GM13977 (cell line): ENCODE results near the gene GLB1L2.

Experiments
- DNase-seq: peaks from one replicate; pipeline ENCODE4 v3.0.0; 2012; ENCODE audit warnings: low spot score
- in situ Hi-C: fragments of 300-500 bp; cut with MboI; formaldehyde crosslinking; loops from one replicate; pipeline ENCODE4 v1.12.0; 2022; ENCODE audit warnings: low sequenced_read_pairs, low pct_unique_long_range_greater_than_20kb, mixed read lengths, inconsistent platforms; ENCODE audit not compliant: unreplicated experiment
- TF ChIP-seq, protein P1 (sequence below): IDR thresholded peaks from 2 replicates; pipeline ENCODE4 v1.5.1; 2012; ENCODE audit warnings: mild to moderate bottlenecking, control low read depth; ENCODE audit not compliant: insufficient read depth; ENCODE audit errors: extremely low read depth, missing control alignments

Gene GLB1L2

DNA sequence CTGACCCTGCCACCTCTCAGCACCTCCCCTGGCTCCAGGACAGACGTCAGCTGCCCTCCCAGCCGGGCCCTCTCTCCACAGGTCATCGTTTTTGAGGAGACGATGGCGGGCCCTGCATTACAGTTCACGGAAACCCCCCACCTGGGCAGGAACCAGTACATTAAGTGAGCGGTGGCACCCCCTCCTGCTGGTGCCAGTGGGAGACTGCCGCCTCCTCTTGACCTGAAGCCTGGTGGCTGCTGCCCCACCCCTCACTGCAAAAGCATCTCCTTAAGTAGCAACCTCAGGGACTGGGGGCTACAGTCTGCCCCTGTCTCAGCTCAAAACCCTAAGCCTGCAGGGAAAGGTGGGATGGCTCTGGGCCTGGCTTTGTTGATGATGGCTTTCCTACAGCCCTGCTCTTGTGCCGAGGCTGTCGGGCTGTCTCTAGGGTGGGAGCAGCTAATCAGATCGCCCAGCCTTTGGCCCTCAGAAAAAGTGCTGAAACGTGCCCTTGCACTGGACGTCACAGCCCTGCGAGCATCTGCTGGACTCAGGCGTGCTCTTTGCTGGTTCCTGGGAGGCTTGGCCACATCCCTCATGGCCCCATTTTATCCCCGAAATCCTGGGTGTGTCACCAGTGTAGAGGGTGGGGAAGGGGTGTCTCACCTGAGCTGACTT is 43.2 kb downstream of the GLB1L2 start:
- TF ChIP-seq, protein P1, sequence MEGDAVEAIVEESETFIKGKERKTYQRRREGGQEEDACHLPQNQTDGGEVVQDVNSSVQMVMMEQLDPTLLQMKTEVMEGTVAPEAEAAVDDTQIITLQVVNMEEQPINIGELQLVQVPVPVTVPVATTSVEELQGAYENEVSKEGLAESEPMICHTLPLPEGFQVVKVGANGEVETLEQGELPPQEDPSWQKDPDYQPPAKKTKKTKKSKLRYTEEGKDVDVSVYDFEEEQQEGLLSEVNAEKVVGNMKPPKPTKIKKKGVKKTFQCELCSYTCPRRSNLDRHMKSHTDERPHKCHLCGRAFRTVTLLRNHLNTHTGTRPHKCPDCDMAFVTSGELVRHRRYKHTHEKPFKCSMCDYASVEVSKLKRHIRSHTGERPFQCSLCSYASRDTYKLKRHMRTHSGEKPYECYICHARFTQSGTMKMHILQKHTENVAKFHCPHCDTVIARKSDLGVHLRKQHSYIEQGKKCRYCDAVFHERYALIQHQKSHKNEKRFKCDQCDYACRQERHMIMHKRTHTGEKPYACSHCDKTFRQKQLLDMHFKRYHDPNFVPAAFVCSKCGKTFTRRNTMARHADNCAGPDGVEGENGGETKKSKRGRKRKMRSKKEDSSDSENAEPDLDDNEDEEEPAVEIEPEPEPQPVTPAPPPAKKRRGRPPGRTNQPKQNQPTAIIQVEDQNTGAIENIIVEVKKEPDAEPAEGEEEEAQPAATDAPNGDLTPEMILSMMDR, result no peak
- DNase-seq, result no peak
- in situ Hi-C loops, result no loop called here

DNA sequence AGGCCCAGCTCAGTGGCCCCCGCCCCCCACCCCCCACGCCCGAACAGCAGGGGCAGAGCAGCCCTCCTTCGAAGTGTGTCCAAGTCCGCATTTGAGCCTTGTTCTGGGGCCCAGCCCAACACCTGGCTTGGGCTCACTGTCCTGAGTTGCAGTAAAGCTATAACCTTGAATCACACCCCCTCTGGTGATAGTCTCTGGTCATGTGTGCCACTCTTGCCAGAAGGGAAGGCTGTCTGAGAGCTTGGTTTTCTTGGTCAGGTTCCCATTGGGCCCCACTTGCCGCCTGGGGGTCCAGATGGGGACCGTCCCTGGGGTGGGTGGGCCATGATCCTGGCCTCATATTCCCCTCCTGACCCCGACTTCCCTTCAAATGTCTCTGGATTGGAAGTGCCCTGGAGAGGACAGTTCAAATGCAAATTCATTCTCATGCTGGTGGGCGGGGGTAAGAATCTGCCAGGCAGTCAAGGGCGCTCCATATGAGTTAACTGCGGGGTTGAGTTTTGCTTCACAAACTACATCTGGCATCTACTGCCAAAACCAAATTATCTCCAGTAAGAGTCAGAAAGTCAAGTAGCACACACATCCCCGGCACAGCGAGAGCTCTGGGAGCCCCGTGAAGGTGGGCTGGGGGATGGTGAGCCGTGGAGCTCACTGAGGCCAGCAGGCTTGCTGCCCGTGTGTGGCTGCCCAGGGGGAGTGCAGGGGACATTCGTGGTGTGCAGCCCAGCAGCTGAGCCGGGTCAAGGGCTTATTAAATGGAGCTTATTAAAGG is 44.5 kb downstream of the GLB1L2 start:
- TF ChIP-seq, protein P1, result no peak
- DNase-seq, result no peak
- in situ Hi-C loops, result no loop called here

DNA sequence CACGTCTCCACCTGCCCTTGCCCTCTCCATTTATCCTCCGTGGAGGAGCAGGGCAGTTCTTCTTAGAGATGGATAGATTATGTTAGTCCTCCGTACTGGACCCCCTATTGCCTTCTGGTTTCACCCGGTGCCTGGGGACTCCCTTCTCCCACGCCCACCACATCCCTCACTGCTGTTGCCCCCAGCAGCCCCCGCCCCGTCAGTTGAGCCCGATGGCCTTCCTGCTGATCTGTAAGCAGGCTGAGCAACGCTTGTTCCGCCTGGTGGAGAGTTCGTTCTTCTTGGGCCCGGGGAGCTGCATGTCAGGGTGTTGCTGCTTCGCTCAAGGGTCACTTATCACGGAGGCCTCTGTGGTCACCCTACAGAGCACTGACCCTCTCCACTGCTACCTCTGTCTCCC is 46.1 kb downstream of the GLB1L2 start:
- in situ Hi-C loops, result no loop called here
- TF ChIP-seq, protein P1, result no peak
- DNase-seq, result no peak

DNA sequence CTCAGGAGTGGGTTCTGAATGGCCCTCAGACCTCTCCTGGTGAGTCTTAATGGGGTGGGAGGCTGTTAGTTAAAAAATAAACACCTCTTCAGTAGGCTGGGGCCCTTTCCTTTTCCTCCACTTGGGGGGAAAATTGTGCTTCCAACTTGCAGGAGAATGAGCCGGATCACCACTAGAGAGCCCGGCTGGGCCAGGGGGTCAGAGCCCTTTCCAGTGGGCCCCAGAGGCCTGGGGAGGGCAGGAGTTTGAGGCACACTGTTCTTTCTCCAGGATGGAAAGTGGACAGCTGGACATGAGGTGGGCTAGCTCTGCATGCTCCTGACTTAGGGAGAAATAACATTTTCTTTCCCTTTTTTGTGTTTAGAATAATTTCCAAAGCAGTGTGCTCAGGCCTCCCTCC is 47.5 kb downstream of the GLB1L2 start:
- TF ChIP-seq, protein P1, result no peak
- no peak for DNase-seq
- in situ Hi-C loops, result no loop called here

DNA sequence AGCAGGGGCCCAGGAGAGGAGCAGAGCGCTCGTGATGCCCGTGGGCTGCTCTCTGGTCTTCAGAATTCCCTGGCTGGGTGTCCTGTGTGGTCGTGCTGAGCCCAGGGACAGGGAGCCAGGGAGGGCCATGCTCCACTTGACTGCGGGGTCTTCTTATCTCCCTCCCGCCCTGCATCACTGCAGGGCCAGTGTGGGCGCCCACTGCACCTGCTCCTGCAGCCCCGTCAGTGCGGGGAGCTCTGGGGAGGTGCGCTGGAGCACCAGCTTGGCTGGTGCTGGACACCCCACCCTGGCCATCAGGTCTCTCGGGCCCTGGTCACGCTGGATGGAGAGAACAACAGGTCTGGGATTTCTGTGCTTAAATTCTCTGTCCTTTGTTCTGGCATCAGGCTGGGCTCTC is 48.4 kb downstream of the GLB1L2 start:
- in situ Hi-C loops, result no loop called here
- DNase-seq, result no peak
- TF ChIP-seq, protein P1, result no peak

DNA sequence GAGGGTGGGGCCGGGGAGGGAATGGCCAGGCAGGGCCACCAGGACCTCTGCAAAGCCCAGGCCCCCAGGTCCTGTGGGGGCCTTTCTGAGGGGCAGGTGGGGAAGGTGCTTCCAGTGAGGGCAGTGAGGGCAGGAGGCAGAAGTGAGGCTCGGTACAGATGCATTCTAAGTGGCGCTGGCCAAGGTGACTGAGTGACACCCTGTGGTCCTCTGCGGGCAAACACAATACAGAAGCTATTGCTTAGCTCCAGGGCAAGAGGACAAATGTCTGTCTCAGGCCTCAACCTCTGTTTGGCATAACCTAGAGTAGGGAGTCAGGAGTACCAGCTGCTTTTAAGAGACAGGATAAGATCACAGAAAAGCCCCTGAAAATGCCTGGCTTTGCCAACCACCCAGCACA is 49.0 kb downstream of the GLB1L2 start:
- TF ChIP-seq, protein P1, result no peak
- no peak for DNase-seq
- in situ Hi-C loops, result no loop called here
